Vein endothelial cell (primary cell): ENCODE data around the gene JAKMIP2. TPM values are rescaled to one million over a fixed set of nuclear protein-coding genes. Genes with fewer than 3 reads are reported as not detected.

ENCODE experiments used
- total RNA-seq: library from RNA; depleted of rRNA; stranded (reverse); fragments of >200 nt; gene quantifications from 2 replicates; pipeline ENCODE4 v1.2.3, GENCODE V29; 2012

JAKMIP2 gene
- not detected in 2 replicates for total RNA-seq

GRCh38 chr5:147782110-147783028 lies at the start of gene JAKMIP2:
TSS of gene JAKMIP2 (minus strand) at chr5:147782728. CDS start at chr5:147671806, 110,922 bp downstream.

GRCh38 chr5:147831465-147831864 lies 48.9 kb upstream of the JAKMIP2 start, which contains the start of gene SPINK1:
TSS of gene SPINK1 (minus strand) at chr5:147831671. CDS start at chr5:147831577, 94 bp downstream.

Other genes starting within 250 kb of the JAKMIP2 start
- gene SPINK1, start 48.9 kb upstream of the JAKMIP2 start, total RNA-seq: not detected in 2 replicates
- gene SCGB3A2, start 96.0 kb upstream of the JAKMIP2 start, total RNA-seq: not detected in 2 replicates
- gene C5orf46, start 123.8 kb upstream of the JAKMIP2 start, total RNA-seq: not detected in 2 replicates